GM12878 (cell line): ENCODE results near the gene PRKCE. TPM values are rescaled to one million over a fixed set of nuclear protein-coding genes. Genes with fewer than 3 reads are reported as not detected.

Experiments
- ATAC-seq: fragments of 200-7000 bp; cut with Tn5 transposase; 3 replicates; pipeline ENCODE4 v1.9.1; 2020; ENCODE audit warnings: mild to moderate bottlenecking, moderate library complexity
- BruUV-seq: library from RNA; stranded (reverse); fragments of 400-500 nt; replicated peaks from 2 replicates; lab custom pipeline; 2021; lab: Mats Ljungman, UMichigan
- CTCF ChIA-PET: fragments of 300-600 bp; sonication (Branson Sonifier 250); formaldehyde crosslinking; extraction: SDS; loops from one replicate; lab custom pipeline; 2021; ENCODE audit warnings: inconsistent platforms; lab: Yijun Ruan, JAX
- POLR2A ChIA-PET: fragments of 350-600 bp; formaldehyde crosslinking; extraction: SDS; loops from one replicate; lab custom pipeline; 2021; ENCODE audit warnings: inconsistent platforms; lab: Charles Lee
- RAD21 ChIA-PET: fragments of 300-600 bp; sonication (Branson Sonifier 250); formaldehyde crosslinking; loops from one replicate; lab custom pipeline; 2023; ENCODE audit warnings: antibody characterized with exemption; ENCODE audit not compliant: unreplicated experiment; lab: Charles Lee
- SMC1A ChIA-PET: fragments of 300-600 bp; sonication (Branson Sonifier 250); formaldehyde crosslinking; loops from one replicate; lab custom pipeline; 2023; ENCODE audit not compliant: unreplicated experiment, uncharacterized antibody; lab: Charles Lee
- DNase-seq: peaks from one replicate; pipeline ENCODE4 v3.0.0-alpha.2; 2011; ENCODE audit warnings: low read depth, low spot score
- FAIRE-seq: peaks from 3 replicates; lab custom pipeline; 2011; peaks lifted over from hg19 to GRCh38; lab: Jason Lieb, UNC
- H2AFZ ChIP-seq: 2 replicates; pipeline ENCODE4 v1.6.0; 2011; ENCODE audit warnings: low read depth, low read length, control low read depth; ENCODE audit not compliant: control insufficient read depth
- H3K27ac ChIP-seq: 2 replicates; pipeline ENCODE4 v1.5.1; 2011; ENCODE audit warnings: control low read depth; ENCODE audit not compliant: control insufficient read depth, insufficient read depth
- H3K27me3 ChIP-seq, 2 experiments: replicated peaks in 1 of 2; 2 replicates each; pipeline versions ENCODE4 v1.6.0 to v1.6.1; 2011; ENCODE audit warnings: low read length in 1 of 2; ENCODE audit not compliant: control insufficient read depth in 2 of 2, insufficient read depth in 2 of 2
- H3K36me3 ChIP-seq, 2 experiments: 2 replicates each; pipeline ENCODE4 v1.5.1; 2011; ENCODE audit warnings: low read length in 1 of 2; ENCODE audit not compliant: control insufficient read depth in 2 of 2, insufficient read depth in 2 of 2
- H3K4me1 ChIP-seq: 2 replicates; pipeline ENCODE4 v1.6.1; 2011; ENCODE audit warnings: mild to moderate bottlenecking, low read length, moderate library complexity, mixed read lengths; ENCODE audit not compliant: control insufficient read depth, insufficient read depth
- H3K4me2 ChIP-seq: 2 replicates; pipeline ENCODE4 v1.6.0; 2011; ENCODE audit warnings: control low read depth; ENCODE audit not compliant: control insufficient read depth, insufficient read depth
- H3K4me3 ChIP-seq: fragments of 200-600 bp; sonication (generic); 2 replicates; pipeline ENCODE4 v1.5.1; 2016
- H3K79me2 ChIP-seq: 2 replicates; pipeline ENCODE4 v1.6.0; 2011; ENCODE audit warnings: low read length; ENCODE audit not compliant: control insufficient read depth, insufficient read depth
- H3K9ac ChIP-seq: 2 replicates; pipeline ENCODE4 v1.8.0; 2011; ENCODE audit warnings: low read length, control low read depth, mixed read lengths; ENCODE audit not compliant: control insufficient read depth, insufficient read depth
- H3K9me3 ChIP-seq: replicated peaks from 3 replicates; pipeline ENCODE4 v1.5.1; 2011; ENCODE audit warnings: mild to moderate bottlenecking, low read length; ENCODE audit not compliant: control insufficient read depth, insufficient read depth
- H4K20me1 ChIP-seq: 2 replicates; pipeline ENCODE4 v1.6.0; 2011; ENCODE audit not compliant: control insufficient read depth, insufficient read depth
- EP300 ChIP-seq, 2 experiments: fragments of 150-350 bp in 1 of 2; IDR thresholded peaks; 2 replicates each; pipeline ENCODE4 v1.6.1; 2011 to 2012; ENCODE audit warnings: low read depth in 2 of 2, low read length in 2 of 2, borderline replicate concordance in 1 of 2, improper control_type of control experiment in 1 of 2, inconsistent platforms in 1 of 2; ENCODE audit not compliant: control insufficient read depth in 1 of 2
- ETV6 ChIP-seq, 2 experiments: fragments of 450-650 bp in 1 of 2; IDR thresholded peaks in 1 of 2; conservative IDR thresholded peaks in 1 of 2; 2 replicates each; pipeline ENCODE4 v1.6.1; 2014; ENCODE audit warnings: antibody characterized with exemption in 1 of 2, borderline replicate concordance in 1 of 2, low read depth in 1 of 2, mild to moderate bottlenecking in 1 of 2, moderate library complexity in 1 of 2
- NR2C1 ChIP-seq: fragments of 450-650 bp; IDR thresholded peaks from 2 replicates; pipeline ENCODE4 v1.6.1; 2017; ENCODE audit warnings: antibody characterized with exemption, mild to moderate bottlenecking, moderate library complexity
- PAX8 ChIP-seq: fragments of 450-650 bp; IDR thresholded peaks from 2 replicates; pipeline ENCODE4 v1.6.1; 2017; ENCODE audit warnings: mild to moderate bottlenecking, moderate library complexity
- POLR2AphosphoS2 ChIP-seq: IDR thresholded peaks from 2 replicates; pipeline ENCODE4 v1.6.1; 2011; ENCODE audit warnings: low read depth, mild to moderate bottlenecking, low read length, improper control_type of control experiment, moderate library complexity
- SREBF1 ChIP-seq: IDR thresholded peaks from 2 replicates; pipeline ENCODE4 v1.6.1; 2012; ENCODE audit warnings: mild to moderate bottlenecking, low read length
- TAF1 ChIP-seq: IDR thresholded peaks from 2 replicates; pipeline ENCODE4 v1.6.1; 2011; ENCODE audit warnings: mild to moderate bottlenecking, low read depth, low read length, borderline replicate concordance
- WGBS: methylation state at CpG from one replicate; pipeline ENCODE4 v1.1.6; 2016; ENCODE audit warnings: low lambda C conversion rate; ENCODE audit not compliant: insufficient replicate concordance, insufficient coverage; ENCODE audit errors: missing lambda C conversion rate; 5-methylcytosine and 5-hydroxymethylcytosine counted together
- in situ Hi-C: fragments of 300-500 bp; cut with MboI; formaldehyde crosslinking; loops from 9 replicates; pipeline ENCODE4 v1.14.3; 2018; ENCODE audit warnings: mixed read lengths
- intact Hi-C: fragments of 100-400 bp; cut with micrococcal nuclease; formaldehyde crosslinking; loops from one replicate; pipeline ENCODE4 v1.14.2; 2022; ENCODE audit not compliant: unreplicated experiment
- polyA plus RNA-seq, 11 experiments: library from polyadenylated mRNA; depleted of rRNA in 4 of 11; unstranded in 6 of 11; stranded (reverse) in 5 of 11; fragments of >200 nt; fragmentation: Nextera tagmentation in 4 of 11; fragmentation: Illumina TruSeq in 1 of 11; extraction: Ambion mirVana in 4 of 11; extraction: Trizol in 1 of 11; gene quantifications; 1 replicate in 1 of 11; 2 replicates in 10 of 11; pipeline versions ENCODE4 v1.2.1 to v1.2.3, GENCODE V29; 2011 to 2016; ENCODE audit warnings: inconsistent platforms in 2 of 11, missing spikeins in 2 of 11, low read depth in 1 of 11
- total RNA-seq, 4 experiments: library from RNA; depleted of rRNA in 3 of 4; stranded (reverse); fragments of >200 nt in 3 of 4; fragmentation: Illumina TruSeq in 1 of 4; extraction: Trizol in 1 of 4; gene quantifications; 2 replicates each; pipeline versions ENCODE4 v1.2.1 to v1.2.3, GENCODE V29; 2013 to 2021
- TF ChIP-seq, protein P1 (sequence below): fragments of 450-650 bp; IDR thresholded peaks from 2 replicates; pipeline ENCODE4 v1.6.1; 2014; ENCODE audit warnings: mild to moderate bottlenecking
- TF ChIP-seq, protein P2 (sequence below): fragments of 450-650 bp; IDR thresholded peaks from 2 replicates; pipeline ENCODE4 v1.6.1; 2017; ENCODE audit warnings: mild to moderate bottlenecking

The PRKCE gene
- total and polyA plus RNA-seq, 10 of the 15 experiments (the other 5 are each of a cell fraction or from before 2014, with no cell fraction given) = 2.6 to 28.2 (median 11.3) TPM

DNA sequence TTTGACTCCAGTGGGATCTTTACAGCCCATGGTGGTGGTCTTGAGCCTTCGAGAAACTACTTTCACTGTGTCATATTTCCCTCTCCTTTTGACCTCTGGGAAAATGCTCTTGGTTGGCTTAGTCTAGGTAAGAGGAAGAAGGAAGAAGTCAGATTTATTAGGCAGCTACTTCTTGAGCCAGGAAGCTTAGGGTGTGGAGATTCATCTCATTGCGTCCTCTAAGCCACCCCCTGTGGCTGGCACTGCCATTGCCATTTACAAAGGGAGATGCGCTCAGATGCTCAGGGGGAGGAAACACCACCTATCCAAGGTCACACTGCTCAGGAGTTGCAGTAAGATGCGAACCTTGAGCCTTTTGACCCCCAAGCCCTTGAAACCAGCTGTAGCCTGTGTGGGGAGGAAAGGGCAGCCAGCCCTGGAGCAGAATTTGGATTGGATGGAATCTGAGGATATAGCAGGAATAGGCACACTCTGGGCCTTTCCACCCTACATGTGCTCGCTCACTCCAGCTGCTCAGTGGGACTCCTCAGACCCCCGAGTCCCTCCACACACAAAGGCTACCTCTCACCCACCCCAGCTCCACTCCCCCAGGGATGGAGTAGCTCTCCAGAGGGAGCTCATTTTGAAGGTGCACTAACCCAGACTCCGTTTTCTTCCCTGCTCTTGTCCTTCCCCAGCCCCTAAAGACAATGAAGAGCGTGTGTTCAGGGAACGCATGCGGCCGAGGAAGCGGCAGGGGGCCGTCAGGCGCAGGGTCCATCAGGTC lies 324.5 kb downstream of the PRKCE start:
- Histone ChIP-seq H3K4me1 (peaks cover 30% of the 10 kb centered on the region), H3K79me2 (no peaks in the 10 kb centered on the region), H3K36me3 (peaks cover 1 to 2% of the 10 kb centered on the region in 2 experiments; a peak in 2 of 4 replicates), H3K27ac (no peak overlapping the region), H2AFZ (no peak overlapping the region), H4K20me1 (no peaks in the 10 kb centered on the region), H3K9ac (no peak overlapping the region), H3K4me3 (no peak overlapping the region), H3K27me3 (no peaks in the 10 kb centered on the region), H3K9me3 (no peaks in the 10 kb centered on the region), H3K4me2 (no peak overlapping the region)
- RAD21 ChIA-PET = interaction anchor here (1.0 to 1.7 kb wide), 7 partner anchors 12 to 387 kb away, joined by 3 to 8 read pairs (median 4); no protein-coding TSS in a partner anchor
- no peak for TF ChIP-seq ETV6 (conservative IDR thresholded peaks at IDR 0.05 in 1 of 2, IDR thresholded peaks at IDR 0.05 in 1 of 2; ENCODE audit: borderline replicate concordance in 1 of 2, low read depth in 1 of 2)
- DNase-seq (no peak), ATAC-seq (no peak), FAIRE-seq (no peak)
- intact Hi-C loops (no loop called here), in situ Hi-C loops (no loop called here)
- SMC1A ChIA-PET = interaction anchor here (0.6 to 2.2 kb wide), 5 partner anchors 10 to 253 kb away, joined by 3 to 9 read pairs (median 3); no protein-coding TSS in a partner anchor
- POLR2A ChIA-PET = interaction anchor here (1.5 kb wide), 1 partner anchor 123 kb away, joined by 3 read pairs; no protein-coding TSS in a partner anchor
- WGBS = 81% methylated on average over 14 of the region's 14 CpGs
- CTCF ChIA-PET = interaction anchor here (0.6 to 1.9 kb wide), 7 partner anchors 10 to 135 kb away, joined by 3 to 6 read pairs (median 4); no protein-coding TSS in a partner anchor
- no TSS peak for BruUV-seq

DNA sequence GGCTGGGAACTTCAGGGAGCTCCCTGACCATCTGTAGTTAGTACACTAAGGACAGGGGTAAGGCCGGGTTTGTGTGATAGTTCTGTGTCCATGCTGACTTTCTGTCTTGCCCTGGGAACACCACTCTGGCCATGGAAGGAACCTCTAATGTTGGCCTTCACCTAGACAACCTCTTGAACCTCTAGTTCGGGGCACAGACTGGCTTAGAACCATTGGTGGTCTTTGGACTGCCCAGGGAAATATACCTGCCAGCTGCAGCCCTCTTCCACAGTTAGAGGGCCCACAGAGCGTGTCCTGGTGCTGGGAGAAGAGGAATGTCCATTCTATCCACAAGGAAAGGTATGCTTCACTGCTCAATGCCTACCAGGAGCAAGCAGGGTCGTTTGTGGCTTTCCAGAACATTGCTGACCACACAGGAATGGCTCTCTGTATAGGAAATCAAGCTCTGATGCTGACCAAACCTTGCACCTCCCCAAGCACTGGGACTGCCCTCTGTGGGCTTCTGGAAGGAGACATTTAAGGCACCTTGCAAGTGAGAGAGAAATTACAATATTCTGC lies 326.9 kb downstream of the PRKCE start:
- no TSS peak for BruUV-seq
- Histone ChIP-seq H3K4me3 (no peak overlapping the region), H3K9ac (no peak overlapping the region), H3K4me2 (no peak overlapping the region), H3K36me3 (peaks cover 2 to 4% of the 10 kb centered on the region in 2 experiments; a peak in 2 of 4 replicates), H3K9me3 (no peaks in the 10 kb centered on the region), H3K79me2 (no peaks in the 10 kb centered on the region), H3K27me3 (no peaks in the 10 kb centered on the region), H3K27ac (no peak overlapping the region), H4K20me1 (no peaks in the 10 kb centered on the region), H3K4me1 (peaks cover 25% of the 10 kb centered on the region), H2AFZ (no peak overlapping the region)
- intact Hi-C loops = no loop called here
- no peak for FAIRE-seq
- ATAC-seq = no peak
- DNase-seq = no peak
- RAD21 ChIA-PET = no interaction called here
- 39% methylated on average over 4 of the region's 4 CpGs for WGBS
- SMC1A ChIA-PET = no interaction called here
- CTCF ChIA-PET = interaction anchor here (1.0 to 1.6 kb wide), 5 partner anchors 9 to 32 kb away, joined by 3 to 5 read pairs (median 3); no protein-coding TSS in a partner anchor
- in situ Hi-C loops = no loop called here
- POLR2A ChIA-PET = interaction anchor here (0.5 kb wide), 1 partner anchor 318 kb away, joined by 4 read pairs; no protein-coding TSS in a partner anchor
- no peak for TF ChIP-seq SREBF1
- no peak for TF ChIP-seq EP300 (IDR thresholded peaks at IDR 0.05; ENCODE audit: borderline replicate concordance in 1 of 2, control insufficient read depth in 1 of 2, low read depth in 2 of 2, low read length in 2 of 2)
- TF ChIP-seq TAF1 = no peak
- TF ChIP-seq, protein P1, sequence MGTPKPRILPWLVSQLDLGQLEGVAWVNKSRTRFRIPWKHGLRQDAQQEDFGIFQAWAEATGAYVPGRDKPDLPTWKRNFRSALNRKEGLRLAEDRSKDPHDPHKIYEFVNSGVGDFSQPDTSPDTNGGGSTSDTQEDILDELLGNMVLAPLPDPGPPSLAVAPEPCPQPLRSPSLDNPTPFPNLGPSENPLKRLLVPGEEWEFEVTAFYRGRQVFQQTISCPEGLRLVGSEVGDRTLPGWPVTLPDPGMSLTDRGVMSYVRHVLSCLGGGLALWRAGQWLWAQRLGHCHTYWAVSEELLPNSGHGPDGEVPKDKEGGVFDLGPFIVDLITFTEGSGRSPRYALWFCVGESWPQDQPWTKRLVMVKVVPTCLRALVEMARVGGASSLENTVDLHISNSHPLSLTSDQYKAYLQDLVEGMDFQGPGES = no peak
- TF ChIP-seq POLR2AphosphoS2 = no peak
- TF ChIP-seq PAX8 = no peak
- no peak for TF ChIP-seq NR2C1
- TF ChIP-seq, protein P2, sequence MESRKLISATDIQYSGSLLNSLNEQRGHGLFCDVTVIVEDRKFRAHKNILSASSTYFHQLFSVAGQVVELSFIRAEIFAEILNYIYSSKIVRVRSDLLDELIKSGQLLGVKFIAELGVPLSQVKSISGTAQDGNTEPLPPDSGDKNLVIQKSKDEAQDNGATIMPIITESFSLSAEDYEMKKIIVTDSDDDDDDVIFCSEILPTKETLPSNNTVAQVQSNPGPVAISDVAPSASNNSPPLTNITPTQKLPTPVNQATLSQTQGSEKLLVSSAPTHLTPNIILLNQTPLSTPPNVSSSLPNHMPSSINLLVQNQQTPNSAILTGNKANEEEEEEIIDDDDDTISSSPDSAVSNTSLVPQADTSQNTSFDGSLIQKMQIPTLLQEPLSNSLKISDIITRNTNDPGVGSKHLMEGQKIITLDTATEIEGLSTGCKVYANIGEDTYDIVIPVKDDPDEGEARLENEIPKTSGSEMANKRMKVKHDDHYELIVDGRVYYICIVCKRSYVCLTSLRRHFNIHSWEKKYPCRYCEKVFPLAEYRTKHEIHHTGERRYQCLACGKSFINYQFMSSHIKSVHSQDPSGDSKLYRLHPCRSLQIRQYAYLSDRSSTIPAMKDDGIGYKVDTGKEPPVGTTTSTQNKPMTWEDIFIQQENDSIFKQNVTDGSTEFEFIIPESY = no peak
